MCF 10A (cell line): ENCODE data around the gene SMC1B. TPM values are rescaled to one million over a fixed set of nuclear protein-coding genes. Genes with fewer than 3 reads are reported as not detected.

Source experiments
- BruUV-seq: library from RNA; stranded (reverse); fragments of 400-500 nt; replicated peaks from 2 replicates; lab custom pipeline; 2021; lab: Mats Ljungman, UMichigan
- CTCF ChIA-PET: fragments of 300-600 bp; sonication (Branson Sonifier 250); formaldehyde crosslinking; extraction: SDS; loops from one replicate; lab custom pipeline; 2021; ENCODE audit warnings: antibody characterized with exemption, inconsistent platforms; lab: Yijun Ruan, JAX
- POLR2A ChIA-PET: fragments of 300-600, 350-650 bp; sonication (Branson Sonifier 250); formaldehyde crosslinking; extraction: SDS; loops from one replicate; lab custom pipeline; 2020; ENCODE audit warnings: antibody characterized with exemption, inconsistent platforms; lab: Yijun Ruan, JAX
- DNase-seq: peaks from one replicate; pipeline ENCODE4 v3.0.0-alpha.2; 2018; ENCODE audit not compliant: unreplicated experiment
- H3K27ac Mint-ChIP-seq: one replicate; pipeline ENCODE4 v1.8.0; 2022; ENCODE audit warnings: mild to moderate bottlenecking, low read depth, mixed read lengths; ENCODE audit not compliant: unreplicated experiment
- H3K27me3 Mint-ChIP-seq: one replicate; pipeline ENCODE4 v1.8.0; 2022; ENCODE audit warnings: mixed read lengths; ENCODE audit not compliant: insufficient read depth, unreplicated experiment
- H3K36me3 Mint-ChIP-seq: one replicate; pipeline ENCODE4 v1.8.0; 2022; ENCODE audit warnings: mild to moderate bottlenecking, moderate library complexity, mixed read lengths; ENCODE audit not compliant: insufficient read depth, unreplicated experiment
- H3K4me1 Mint-ChIP-seq: one replicate; pipeline ENCODE4 v1.8.0; 2022; ENCODE audit warnings: mixed read lengths; ENCODE audit not compliant: insufficient read depth, unreplicated experiment
- H3K4me3 Mint-ChIP-seq: one replicate; pipeline ENCODE4 v1.8.0; 2022; ENCODE audit warnings: mild to moderate bottlenecking, moderate library complexity, mixed read lengths; ENCODE audit not compliant: unreplicated experiment
- H3K9me3 Mint-ChIP-seq: one replicate; pipeline ENCODE4 v1.8.0; 2022; ENCODE audit warnings: mixed read lengths; ENCODE audit not compliant: unreplicated experiment
- CTCF ChIP-seq: fragments of 200-600 bp; IDR thresholded peaks from one replicate; pipeline ENCODE4 v1.8.0; 2022; ENCODE audit warnings: antibody characterized with exemption, mild to moderate bottlenecking; ENCODE audit not compliant: unreplicated experiment
- intact Hi-C: fragments of 100-400 bp; cut with micrococcal nuclease; formaldehyde crosslinking; loops from 2 replicates; pipeline ENCODE4 v1.14.1; 2022
- total RNA-seq: library from RNA; stranded (reverse); gene quantifications from 2 replicates; pipeline ENCODE4 v1.2.3, GENCODE V29; 2022

The SMC1B gene
- total RNA-seq, 1 experiment from 2014 or later = not detected

DNA sequence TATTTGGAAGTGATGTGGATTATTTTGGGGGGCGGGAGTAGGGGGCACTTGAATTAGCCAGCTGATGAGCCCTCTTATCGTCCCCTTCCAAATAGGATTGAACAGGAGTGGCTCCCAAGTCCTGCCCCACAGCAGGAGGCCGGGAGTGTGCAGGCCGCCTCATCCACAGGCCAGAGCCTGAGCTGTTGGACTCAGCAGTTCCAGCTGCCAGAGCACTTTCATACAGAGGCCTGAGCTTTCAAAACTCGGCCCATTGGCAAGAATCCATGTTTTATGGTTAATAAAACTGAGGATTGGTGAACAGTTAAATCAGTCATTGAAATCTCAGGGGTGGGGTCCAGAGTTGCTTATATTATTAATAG is 94.1 kb downstream of the SMC1B start:
- H3K27me3 Mint-ChIP-seq = no peaks in the 10 kb centered on the region
- ChIA-PET CTCF (no interaction called here), POLR2A (interaction anchor here (0.7 kb wide), 1 partner anchor 218 kb away, joined by 3 read pairs; no protein-coding TSS in a partner anchor)
- H3K4me3 Mint-ChIP-seq = no peak overlapping the region
- H3K9me3 Mint-ChIP-seq = no peaks in the 10 kb centered on the region
- DNase-seq = no peak
- peaks cover 15% of the 10 kb centered on the region for H3K4me1 Mint-ChIP-seq
- no peak for TF ChIP-seq CTCF
- BruUV-seq = no TSS peak
- no peak overlapping the region for H3K27ac Mint-ChIP-seq
- H3K36me3 Mint-ChIP-seq = peaks cover 21% of the 10 kb centered on the region
- intact Hi-C loops = no loop called here

GRCh38 chr22:45318558-45319323 is 94.7 kb downstream of the SMC1B start:
- Mint-ChIP-seq H3K4me1 (peaks cover 15% of the 10 kb centered on the region), H3K27ac (no peak overlapping the region), H3K36me3 (peaks cover 16% of the 10 kb centered on the region), H3K4me3 (no peak overlapping the region), H3K27me3 (no peaks in the 10 kb centered on the region), H3K9me3 (no peaks in the 10 kb centered on the region)
- ChIA-PET POLR2A (interaction anchor here (0.7 kb wide), 1 partner anchor 219 kb away, joined by 3 read pairs; no protein-coding TSS in a partner anchor), CTCF (interaction anchor here (0.6 kb wide), 1 partner anchor 10 kb away, joined by 3 read pairs; no protein-coding TSS in a partner anchor)
- intact Hi-C loops = no loop called here
- no peak for TF ChIP-seq CTCF
- no TSS peak for BruUV-seq
- DNase-seq = no peak

DNA sequence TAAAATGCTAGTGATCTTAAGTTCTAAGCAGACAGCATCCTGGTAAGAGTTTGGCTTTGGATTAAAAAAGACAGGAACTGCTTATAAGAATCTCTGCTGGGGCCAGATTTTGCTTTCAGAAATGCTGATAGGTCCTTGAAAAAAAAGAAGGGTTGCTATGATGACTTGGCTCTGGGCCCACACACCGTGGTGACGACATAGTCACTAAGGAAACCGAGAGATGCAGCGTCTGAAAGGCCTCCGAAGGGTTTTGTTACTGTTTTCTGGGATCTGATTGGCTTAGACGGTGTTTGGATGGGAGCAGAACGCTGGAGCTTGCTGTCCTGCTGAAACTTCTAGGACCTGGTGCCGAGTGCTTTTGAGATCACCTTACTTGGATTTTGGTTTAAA is 95.2 kb downstream of the SMC1B start:
- intact Hi-C loops = no loop called here
- TF ChIP-seq CTCF = no peak
- peak; percentile 46 for DNase-seq
- Mint-ChIP-seq H3K27ac (no peak overlapping the region), H3K9me3 (no peaks in the 10 kb centered on the region), H3K4me3 (no peak overlapping the region), H3K36me3 (peaks cover 10% of the 10 kb centered on the region), H3K27me3 (no peaks in the 10 kb centered on the region), H3K4me1 (peaks cover 15% of the 10 kb centered on the region)
- POLR2A ChIA-PET = no interaction called here
- BruUV-seq = no TSS peak
- CTCF ChIA-PET = interaction anchor here (0.6 kb wide), 2 partner anchors 10 to 945 kb away, joined by 3 read pairs; no protein-coding TSS in a partner anchor

DNA sequence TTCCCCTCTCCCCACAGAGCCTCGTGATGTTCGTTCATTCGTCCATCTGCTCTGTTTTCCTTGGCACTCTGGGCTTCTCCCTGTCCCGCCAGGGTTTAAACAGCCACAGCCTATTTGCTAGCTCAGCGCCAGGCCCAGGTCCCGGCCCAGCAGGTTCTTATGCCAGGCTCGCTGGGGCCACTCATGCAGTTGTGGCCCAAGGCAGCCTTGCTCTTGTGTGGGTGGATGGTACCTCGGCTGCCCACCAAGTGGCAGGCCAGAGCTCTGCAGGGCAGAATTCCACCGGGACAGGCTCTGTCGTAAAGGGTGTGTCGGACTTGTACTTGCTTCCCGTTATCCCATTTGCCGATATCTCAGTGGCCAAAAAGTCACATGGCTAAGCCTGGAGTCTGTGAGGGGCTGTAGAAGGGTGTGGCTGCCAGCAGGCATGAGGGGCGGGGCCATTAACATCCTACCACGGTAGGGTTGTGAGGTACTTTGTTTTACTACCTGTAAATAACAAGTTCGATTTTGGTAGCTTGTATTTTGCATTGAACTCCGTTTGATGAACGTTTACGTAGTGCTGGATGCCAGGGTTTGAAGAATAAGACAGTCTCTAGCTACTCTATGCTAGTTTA is 95.7 kb downstream of the SMC1B start:
- POLR2A ChIA-PET = interaction anchor here (0.6 kb wide), 1 partner anchor 1445 kb away, joined by 3 read pairs; the partner anchor contains the start of gene TBC1D22A
- DNase-seq = no peak
- no peaks in the 10 kb centered on the region for H3K27me3 Mint-ChIP-seq
- BruUV-seq = no TSS peak
- peak overlapping the region; percentile 42 for H3K27ac Mint-ChIP-seq
- no peak for TF ChIP-seq CTCF
- intact Hi-C loops = no loop called here
- CTCF ChIA-PET = interaction anchor here (0.6 kb wide), 3 partner anchors 11 to 944 kb away, joined by 3 read pairs; no protein-coding TSS in a partner anchor
- no peak overlapping the region for H3K4me3 Mint-ChIP-seq
- peaks cover 5% of the 10 kb centered on the region for H3K36me3 Mint-ChIP-seq
- H3K9me3 Mint-ChIP-seq = no peaks in the 10 kb centered on the region
- H3K4me1 Mint-ChIP-seq = peaks cover 15% of the 10 kb centered on the region
